ENCODE data around the gene C1orf21.

DNA sequence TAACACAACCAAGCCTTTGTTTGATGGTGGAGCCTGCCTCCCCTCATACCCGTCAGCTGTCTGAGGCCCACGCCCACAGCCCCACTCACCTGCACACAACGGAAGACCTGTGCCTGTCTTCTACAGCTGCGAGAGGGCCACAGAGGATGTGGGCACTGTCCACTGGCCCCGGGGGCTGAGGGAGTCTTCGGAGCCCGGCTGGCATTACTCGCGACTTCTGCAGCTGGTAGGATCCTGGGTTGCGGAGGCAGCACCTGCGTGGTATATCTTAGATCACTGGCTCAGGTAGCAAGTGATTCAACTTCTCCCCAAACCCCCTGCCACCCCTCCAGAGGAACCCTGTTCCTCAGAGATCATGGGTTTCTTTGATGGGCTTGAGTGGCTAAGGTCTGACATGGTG lies 257.9 kb downstream of the C1orf21 start:
- TF ChIP-seq, protein P1, sequence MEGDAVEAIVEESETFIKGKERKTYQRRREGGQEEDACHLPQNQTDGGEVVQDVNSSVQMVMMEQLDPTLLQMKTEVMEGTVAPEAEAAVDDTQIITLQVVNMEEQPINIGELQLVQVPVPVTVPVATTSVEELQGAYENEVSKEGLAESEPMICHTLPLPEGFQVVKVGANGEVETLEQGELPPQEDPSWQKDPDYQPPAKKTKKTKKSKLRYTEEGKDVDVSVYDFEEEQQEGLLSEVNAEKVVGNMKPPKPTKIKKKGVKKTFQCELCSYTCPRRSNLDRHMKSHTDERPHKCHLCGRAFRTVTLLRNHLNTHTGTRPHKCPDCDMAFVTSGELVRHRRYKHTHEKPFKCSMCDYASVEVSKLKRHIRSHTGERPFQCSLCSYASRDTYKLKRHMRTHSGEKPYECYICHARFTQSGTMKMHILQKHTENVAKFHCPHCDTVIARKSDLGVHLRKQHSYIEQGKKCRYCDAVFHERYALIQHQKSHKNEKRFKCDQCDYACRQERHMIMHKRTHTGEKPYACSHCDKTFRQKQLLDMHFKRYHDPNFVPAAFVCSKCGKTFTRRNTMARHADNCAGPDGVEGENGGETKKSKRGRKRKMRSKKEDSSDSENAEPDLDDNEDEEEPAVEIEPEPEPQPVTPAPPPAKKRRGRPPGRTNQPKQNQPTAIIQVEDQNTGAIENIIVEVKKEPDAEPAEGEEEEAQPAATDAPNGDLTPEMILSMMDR (conservative IDR thresholded peaks at IDR 0.05; ENCODE audit: low read length) = no peak
- TF ChIP-seq EZH2phosphoT487 (IDR thresholded peaks at IDR 0.05; ENCODE audit: borderline replicate concordance) = no peak
